H1 (cell line): ENCODE results near the gene TELO2. TPM values are rescaled to one million over a fixed set of nuclear protein-coding genes. Genes with fewer than 3 reads are reported as not detected.

Experiments
- CTCF ChIA-PET: fragments of 300-600 bp; sonication (Branson Sonifier 250); formaldehyde crosslinking; loops from one replicate; lab custom pipeline; 2021; ENCODE audit not compliant: partially characterized antibody; lab: Charles Lee
- POLR2A ChIA-PET: fragments of 300-600 bp; sonication (Branson Sonifier 250); formaldehyde crosslinking; loops from one replicate; lab custom pipeline; 2021; ENCODE audit warnings: inconsistent platforms; ENCODE audit not compliant: partially characterized antibody; lab: Charles Lee
- DNase-seq, 2 experiments: peaks; one replicate each; pipeline versions ENCODE4 v3.0.0 to v3.0.0-alpha.2; 2010 to 2022; ENCODE audit warnings: low spot score in 2 of 2, low read depth in 1 of 2, mixed read lengths in 1 of 2
- FAIRE-seq: peaks from 2 replicates; lab custom pipeline; 2011; peaks lifted over from hg19 to GRCh38; lab: Jason Lieb, UNC
- H2AFZ ChIP-seq: 2 replicates; pipeline ENCODE4 v1.8.1; 2012; ENCODE audit warnings: low read length, inconsistent platforms
- H2AK5ac ChIP-seq: 2 replicates; pipeline ENCODE4 v1.6.1; 2013; ENCODE audit warnings: low read depth, low read length
- H2BK120ac ChIP-seq: replicated peaks from 2 replicates; pipeline ENCODE3; 2013; ENCODE audit warnings: low read depth, low read length, inconsistent platforms
- H2BK12ac ChIP-seq: 2 replicates; pipeline ENCODE4 v1.6.1; 2013; ENCODE audit warnings: low read depth, low read length
- H2BK15ac ChIP-seq: 2 replicates; pipeline ENCODE4 v1.6.1; 2013; ENCODE audit warnings: low read length
- H2BK20ac ChIP-seq: 2 replicates; pipeline ENCODE4 v1.6.1; 2013; ENCODE audit warnings: low read length
- H2BK5ac ChIP-seq: 2 replicates; pipeline ENCODE4 v1.6.1; 2013; ENCODE audit warnings: low read depth, low read length
- H3K14ac ChIP-seq: 2 replicates; pipeline ENCODE4 v1.6.1; 2013; ENCODE audit warnings: inconsistent platforms; ENCODE audit not compliant: insufficient read length
- H3K18ac ChIP-seq: 2 replicates; pipeline ENCODE4 v1.6.1; 2013; ENCODE audit warnings: low read length; ENCODE audit errors: extremely low read depth
- H3K23ac ChIP-seq: 2 replicates; pipeline ENCODE4 v1.6.1; 2013; ENCODE audit warnings: inconsistent platforms; ENCODE audit not compliant: insufficient read length
- H3K23me2 ChIP-seq: 2 replicates; pipeline ENCODE4 v1.6.1; 2013; ENCODE audit warnings: low read depth, low read length
- H3K27ac ChIP-seq: 2 replicates; pipeline ENCODE4 v1.6.1; 2011; ENCODE audit warnings: low read depth, low read length, inconsistent platforms
- H3K27me3 ChIP-seq, 4 experiments: replicated peaks in 1 of 4; 1 replicate in 1 of 4; 2 replicates in 3 of 4; pipeline versions ENCODE4 v1.6.1 to v1.8.1; 2011 to 2013; ENCODE audit warnings: low read length in 3 of 4, mild to moderate bottlenecking in 3 of 4, inconsistent platforms in 2 of 4, mixed read lengths in 2 of 4, moderate library complexity in 1 of 4; ENCODE audit not compliant: control insufficient read depth in 3 of 4, insufficient read depth in 3 of 4; ENCODE audit errors: extremely low read depth in 1 of 4
- H3K36me3 ChIP-seq, 4 experiments: 2 replicates each; pipeline versions ENCODE4 v1.6.1 to v1.8.1; 2011 to 2013; ENCODE audit warnings: mild to moderate bottlenecking in 4 of 4, low read length in 3 of 4, moderate library complexity in 2 of 4, control low read depth in 1 of 4, inconsistent platforms in 1 of 4; ENCODE audit not compliant: insufficient read depth in 4 of 4, control insufficient read depth in 2 of 4
- H3K4ac ChIP-seq: replicated peaks from 2 replicates; pipeline ENCODE3; 2013; ENCODE audit warnings: low read length, low read depth, mixed read lengths, inconsistent platforms; ENCODE audit not compliant: insufficient read length
- H3K4me1 ChIP-seq, 4 experiments: replicated peaks in 1 of 4; 1 replicate in 1 of 4; 2 replicates in 3 of 4; pipeline versions ENCODE4 v1.6.1 to v1.8.1; 2011 to 2013; ENCODE audit warnings: low read length in 3 of 4, inconsistent platforms in 2 of 4, mixed read lengths in 1 of 4; ENCODE audit not compliant: insufficient read depth in 4 of 4, control insufficient read depth in 3 of 4
- H3K4me2 ChIP-seq, 2 experiments: 2 replicates each; pipeline versions ENCODE4 v1.6.1 to v1.8.1; 2011 to 2013; ENCODE audit warnings: low read depth in 2 of 2, low read length in 2 of 2, control low read depth in 1 of 2, inconsistent platforms in 1 of 2, mild to moderate bottlenecking in 1 of 2; ENCODE audit not compliant: insufficient read depth in 1 of 2
- H3K4me3 ChIP-seq, 4 experiments: fragments of 200-600, 300-600 bp in 1 of 4; sonication (generic), shearing (Covaris generic), sonication (Bioruptor Twin) in 1 of 4; 2 replicates each; pipeline versions ENCODE4 v1.5.1 to v1.8.1; 2011 to 2016; ENCODE audit warnings: low read length in 4 of 4, low read depth in 3 of 4, control low read depth in 2 of 4, inconsistent platforms in 2 of 4, mild to moderate bottlenecking in 2 of 4, mixed read lengths in 1 of 4, moderate library complexity in 1 of 4; ENCODE audit not compliant: insufficient read depth in 2 of 4; ENCODE audit errors: extremely low read depth in 1 of 4
- H3K56ac ChIP-seq: replicated peaks from 2 replicates; pipeline ENCODE3; 2013; ENCODE audit warnings: low read depth, mild to moderate bottlenecking, mixed read lengths, low read length, inconsistent platforms; ENCODE audit not compliant: insufficient read length
- H3K79me1 ChIP-seq: 2 replicates; pipeline ENCODE4 v1.6.1; 2013; ENCODE audit warnings: low read depth, low read length, control low read depth
- H3K79me2 ChIP-seq, 2 experiments: 2 replicates each; pipeline versions ENCODE4 v1.6.1 to v1.8.1; 2012 to 2013; ENCODE audit warnings: low read length in 2 of 2, mild to moderate bottlenecking in 2 of 2, inconsistent platforms in 1 of 2; ENCODE audit not compliant: insufficient read depth in 2 of 2, control insufficient read depth in 1 of 2
- H3K9ac ChIP-seq, 4 experiments: replicated peaks in 1 of 4; 1 replicate in 1 of 4; 2 replicates in 3 of 4; pipeline versions ENCODE4 v1.6.1 to v1.8.1; 2011 to 2013; ENCODE audit warnings: low read depth in 3 of 4, low read length in 3 of 4, control low read depth in 2 of 4, mild to moderate bottlenecking in 2 of 4, moderate library complexity in 2 of 4, inconsistent platforms in 1 of 4; ENCODE audit errors: extremely low read depth in 1 of 4
- H3K9me3 ChIP-seq, 2 experiments: 2 replicates each; pipeline versions ENCODE4 v1.6.1 to v1.8.1; 2012 to 2013; ENCODE audit warnings: mild to moderate bottlenecking in 2 of 2, moderate library complexity in 2 of 2, control low read depth in 1 of 2, inconsistent platforms in 1 of 2, low read depth in 1 of 2, low read length in 1 of 2, mixed read lengths in 1 of 2; ENCODE audit not compliant: insufficient read depth in 2 of 2
- H4K20me1 ChIP-seq, 2 experiments: replicated peaks in 1 of 2; 2 replicates each; pipeline versions ENCODE3 to v1.8.1; 2011 to 2013; ENCODE audit warnings: inconsistent platforms in 2 of 2, low read length in 2 of 2, mild to moderate bottlenecking in 1 of 2; ENCODE audit not compliant: insufficient read depth in 2 of 2, control insufficient read depth in 1 of 2
- H4K5ac ChIP-seq: 2 replicates; pipeline ENCODE4 v1.6.1; 2013; ENCODE audit warnings: low read length, low read depth, mixed read lengths, inconsistent platforms; ENCODE audit not compliant: insufficient read length
- H4K8ac ChIP-seq: 2 replicates; pipeline ENCODE4 v1.8.0; 2013; ENCODE audit warnings: mild to moderate bottlenecking, moderate library complexity, low read length, inconsistent platforms; ENCODE audit not compliant: insufficient read depth; ENCODE audit errors: extremely low read depth
- H4K91ac ChIP-seq: replicated peaks from 2 replicates; pipeline ENCODE3; 2013; ENCODE audit warnings: low read length, mixed read lengths, inconsistent platforms; ENCODE audit not compliant: insufficient read length
- RAD21 ChIP-seq, 2 experiments: IDR thresholded peaks in 1 of 2; conservative IDR thresholded peaks in 1 of 2; 2 replicates each; pipeline ENCODE4 v1.6.1; 2011; ENCODE audit warnings: low read depth in 2 of 2, low read length in 2 of 2, improper control_type of control experiment in 1 of 2, inconsistent platforms in 1 of 2, mild to moderate bottlenecking in 1 of 2, moderate library complexity in 1 of 2
- WGBS, 2 experiments: shearing (Covaris generic) in 1 of 2; methylation state at CpG; one replicate each; pipeline versions ENCODE4 v1.1.6 to v1.1.7; 2013 to 2015; ENCODE audit warnings: low lambda C conversion rate in 2 of 2, mixed read lengths in 2 of 2, inconsistent platforms in 1 of 2, low coverage in 1 of 2, missing lambda C conversion rate in 1 of 2; ENCODE audit not compliant: insufficient replicate concordance in 2 of 2, insufficient coverage in 1 of 2, insufficient read length in 1 of 2; ENCODE audit errors: extremely low coverage in 1 of 2, missing lambda C conversion rate in 1 of 2; 5-methylcytosine and 5-hydroxymethylcytosine counted together
- polyA plus RNA-seq, 7 experiments: library from polyadenylated mRNA; depleted of rRNA in 3 of 7; stranded (reverse) in 5 of 7; unstranded in 2 of 7; fragments of >200 nt in 5 of 7; fragments of 200-250 nt in 2 of 7; gene quantifications; 1 replicate in 5 of 7; 2 replicates in 1 of 7; 4 replicates in 1 of 7; pipeline versions ENCODE4 v1.2.1 to v1.2.3, GENCODE V29; 2011 to 2013; ENCODE audit warnings: missing spikeins in 2 of 7, mixed read lengths in 2 of 7
- total RNA-seq: library from RNA; stranded (reverse); fragmentation: NEBNext Ultra II Directional; extraction: Animal tissue kit (Norgen Biotek cat#: 25700); gene quantifications from 2 replicates; pipeline ENCODE4 v1.2.1, GENCODE V29; 2021

The TELO2 gene
- total and polyA plus RNA-seq, 2 of the 8 experiments (the other 6 are each of a cell fraction or from before 2014, with no cell fraction given) = 39.3 to 64.8 TPM

GRCh38 chr16:1550696-1551095, 57.5 kb downstream of the TELO2 start:
- DNase-seq (no peak), FAIRE-seq (no peak)
- Histone ChIP-seq H3K9me3 (no peaks in the 10 kb centered on the region), H3K56ac (no peak overlapping the region), H4K5ac (no peak overlapping the region), H3K23ac (no peak overlapping the region), H3K27me3 (no peaks in the 10 kb centered on the region), H3K18ac (no peak overlapping the region), H2BK12ac (no peak overlapping the region), H3K9ac (no peak overlapping the region), H3K4me1 (no peaks in the 10 kb centered on the region), H2BK120ac (no peak overlapping the region), H3K27ac (no peak overlapping the region), H3K4me2 (no peak overlapping the region), H3K14ac (no peak overlapping the region), H2AK5ac (no peak overlapping the region), H4K91ac (no peak overlapping the region), H2AFZ (no peak overlapping the region), H4K8ac (no peak overlapping the region), H3K79me2 (no peaks in the 10 kb centered on the region), H2BK20ac (no peak overlapping the region), H3K79me1 (no peaks in the 10 kb centered on the region; the same call in 1 of the 2 replicates), H3K36me3 (peaks cover 0 to 6% (median 0%) of the 10 kb centered on the region in 4 experiments; a peak in 1 of 8 replicates), H4K20me1 (peaks cover 3% of the 10 kb centered on the region in 2 experiments), H3K23me2 (no peaks in the 10 kb centered on the region), H2BK5ac (no peak overlapping the region), H3K4me3 (no peak overlapping the region), H2BK15ac (no peak overlapping the region), H3K4ac (no peak overlapping the region)
- POLR2A ChIA-PET = no interaction called here
- CTCF ChIA-PET = interaction anchor here (0.7 to 2.5 kb wide), 2 partner anchors 10 to 12 kb away, joined by 3 to 12 read pairs; no protein-coding TSS in a partner anchor
- WGBS, 2 experiments = 92% methylated on average over 15 of the region's 15 CpGs; no CpG with 5 or more reads in 1 of the 2 experiments
- TF ChIP-seq RAD21 (IDR thresholded peaks at IDR 0.05 in 1 of 2, conservative IDR thresholded peaks at IDR 0.05 in 1 of 2; ENCODE audit: low read depth in 2 of 2, low read length in 2 of 2) = no peak
